GM23338 (cell line): Measurements from ENCODE around the gene CPXM1. TPM values are rescaled to one million over a fixed set of nuclear protein-coding genes. Genes with fewer than 3 reads are reported as not detected.

Experiments used
- CREB1 ChIP-seq: fragments of 250-450 bp; sonication (Bioruptor Pico); IDR thresholded peaks from 2 replicates; pipeline ENCODE4 v1.5.0; 2020; ENCODE audit warnings: low read depth, mild to moderate bottlenecking, moderate library complexity
- CTCF ChIP-seq, 2 experiments: fragments of 200-600 bp in 1 of 2; sonication (generic) in 1 of 2; conservative IDR thresholded peaks; 2 replicates each; pipeline versions ENCODE4 v1.5.1 to v1.6.1; 2016 to 2017; ENCODE audit warnings: antibody characterized with exemption in 2 of 2, low read depth in 2 of 2, mild to moderate bottlenecking in 2 of 2, moderate library complexity in 1 of 2
- ETS1 ChIP-seq: IDR thresholded peaks from 2 replicates; pipeline ENCODE4 v1.6.1; 2016; ENCODE audit warnings: antibody characterized with exemption
- EZH2phosphoT487 ChIP-seq: fragments of 200-600 bp; sonication (generic); IDR thresholded peaks from one replicate; pipeline ENCODE4 v1.8.1; 2018; ENCODE audit warnings: antibody characterized with exemption; ENCODE audit not compliant: unreplicated experiment
- JUNB ChIP-seq: IDR thresholded peaks from one replicate; pipeline ENCODE4 v1.6.1; 2016; ENCODE audit warnings: antibody characterized with exemption; ENCODE audit not compliant: unreplicated experiment
- NANOG ChIP-seq: IDR thresholded peaks from 2 replicates; pipeline ENCODE4 v1.6.1; 2016; ENCODE audit warnings: antibody characterized with exemption, borderline replicate concordance
- ZNF331 ChIP-seq: fragments of 250-450 bp; sonication (Bioruptor Pico); IDR thresholded peaks from 2 replicates; pipeline ENCODE4 v1.5.0; 2020; ENCODE audit warnings: low read depth, mild to moderate bottlenecking, moderate library complexity
- ZNF462 ChIP-seq: fragments of 250-450 bp; sonication (Bioruptor Pico); IDR thresholded peaks from 2 replicates; pipeline ENCODE4 v1.5.0; 2020; ENCODE audit warnings: mild to moderate bottlenecking, moderate library complexity
- polyA plus RNA-seq: library from polyadenylated mRNA; unstranded; fragments of >200 nt; fragmentation: Nextera tagmentation; extraction: Ambion mirVana; gene quantifications from 2 replicates; pipeline ENCODE4 v1.2.1, GENCODE V29; 2016
- total RNA-seq: library from RNA; depleted of rRNA; stranded (reverse); fragments of >200 nt; shearing (Covaris generic); gene quantifications from 2 replicates; pipeline ENCODE4 v1.2.3, GENCODE V29; 2014

CPXM1 gene
- total and polyA plus RNA-seq, 2 experiments from 2014 or later, result 17.0 to 29.3 TPM

GRCh38 chr20:2773812-2774211 is 26.6 kb downstream of the CPXM1 start (continued):
- no peak for TF ChIP-seq ZNF462 (CRISPR knock-in tag)
- no peak for TF ChIP-seq ZNF331 (CRISPR knock-in tag)
- no peak for TF ChIP-seq EZH2phosphoT487
- TF ChIP-seq CTCF (conservative IDR thresholded peaks at IDR 0.05; ENCODE audit: low read depth in 2 of 2), result no peak
- TF ChIP-seq JUNB, result no peak
- TF ChIP-seq ETS1, result no peak
- no peak for TF ChIP-seq NANOG
- TF ChIP-seq CREB1, result no peak
